Kidney epithelial cell (primary cell): Measurements from ENCODE around the gene KRT12. TPM values are rescaled to one million over a fixed set of nuclear protein-coding genes. Genes with fewer than 3 reads are reported as not detected.
A peak's percentile ranks its signal among the peaks of the same experiment; 100 is the strongest.

Experiments used
- DNase-seq: peaks from one replicate; pipeline ENCODE4 v3.0.0-alpha.2; 2010; ENCODE audit warnings: low read depth
- H3K27me3 ChIP-seq: 2 replicates; pipeline ENCODE4 v1.6.0; 2011; ENCODE audit warnings: low read length; ENCODE audit not compliant: control insufficient read depth, insufficient read depth
- H3K36me3 ChIP-seq: 2 replicates; pipeline ENCODE4 v1.5.1; 2011; ENCODE audit warnings: low read length; ENCODE audit not compliant: control insufficient read depth, insufficient read depth
- H3K4me3 ChIP-seq: 2 replicates; pipeline ENCODE4 v1.5.1; 2011; ENCODE audit warnings: low read depth, mild to moderate bottlenecking, control low read depth, low read length
- total RNA-seq: library from RNA; depleted of rRNA; stranded (reverse); fragments of >200 nt; gene quantifications from 2 replicates; pipeline ENCODE4 v1.2.3, GENCODE V29; 2015
- TF ChIP-seq, protein P1 (sequence below): IDR thresholded peaks from 2 replicates; pipeline ENCODE4 v1.5.1; 2011; ENCODE audit warnings: mild to moderate bottlenecking, moderate library complexity, low read length, control low read depth, inconsistent platforms; ENCODE audit not compliant: insufficient read depth, poor library complexity, severe bottlenecking

The KRT12 gene
- total RNA-seq = not detected in 2 replicates

DNA sequence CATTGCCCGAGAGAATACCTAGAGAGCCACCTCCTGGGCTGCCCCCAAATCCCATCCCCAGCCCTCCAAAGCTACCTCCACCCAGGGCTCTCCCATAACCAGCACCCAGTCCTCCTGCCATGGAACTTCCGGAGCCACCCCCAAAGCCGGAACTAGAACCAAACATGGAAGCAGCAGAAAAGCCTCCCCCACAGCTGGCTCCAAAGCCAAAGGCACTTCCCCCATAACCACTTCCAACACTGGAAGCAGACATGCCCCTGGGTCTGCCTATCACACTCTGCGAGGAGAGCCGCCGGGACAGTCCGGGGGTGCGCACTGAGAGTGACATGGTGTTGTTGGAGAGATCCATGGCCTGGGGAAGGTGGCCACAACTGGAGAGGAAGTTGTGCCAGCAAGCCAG lies at the start of gene KRT12:
Gene KRT12, minus strand, starts transcription at position 386 of the 400 bp plus-strand sequence. Its CDS starts 37 bp downstream, at position 349.
- DNase-seq = no peak
- TF ChIP-seq, protein P1, sequence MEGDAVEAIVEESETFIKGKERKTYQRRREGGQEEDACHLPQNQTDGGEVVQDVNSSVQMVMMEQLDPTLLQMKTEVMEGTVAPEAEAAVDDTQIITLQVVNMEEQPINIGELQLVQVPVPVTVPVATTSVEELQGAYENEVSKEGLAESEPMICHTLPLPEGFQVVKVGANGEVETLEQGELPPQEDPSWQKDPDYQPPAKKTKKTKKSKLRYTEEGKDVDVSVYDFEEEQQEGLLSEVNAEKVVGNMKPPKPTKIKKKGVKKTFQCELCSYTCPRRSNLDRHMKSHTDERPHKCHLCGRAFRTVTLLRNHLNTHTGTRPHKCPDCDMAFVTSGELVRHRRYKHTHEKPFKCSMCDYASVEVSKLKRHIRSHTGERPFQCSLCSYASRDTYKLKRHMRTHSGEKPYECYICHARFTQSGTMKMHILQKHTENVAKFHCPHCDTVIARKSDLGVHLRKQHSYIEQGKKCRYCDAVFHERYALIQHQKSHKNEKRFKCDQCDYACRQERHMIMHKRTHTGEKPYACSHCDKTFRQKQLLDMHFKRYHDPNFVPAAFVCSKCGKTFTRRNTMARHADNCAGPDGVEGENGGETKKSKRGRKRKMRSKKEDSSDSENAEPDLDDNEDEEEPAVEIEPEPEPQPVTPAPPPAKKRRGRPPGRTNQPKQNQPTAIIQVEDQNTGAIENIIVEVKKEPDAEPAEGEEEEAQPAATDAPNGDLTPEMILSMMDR = no peak
- no peak within 1 kb of the TSS for H3K4me3 ChIP-seq
- H3K27me3 ChIP-seq = no peaks in the 10 kb centered on the region
- no peaks in the 10 kb centered on the region for H3K36me3 ChIP-seq

DNA sequence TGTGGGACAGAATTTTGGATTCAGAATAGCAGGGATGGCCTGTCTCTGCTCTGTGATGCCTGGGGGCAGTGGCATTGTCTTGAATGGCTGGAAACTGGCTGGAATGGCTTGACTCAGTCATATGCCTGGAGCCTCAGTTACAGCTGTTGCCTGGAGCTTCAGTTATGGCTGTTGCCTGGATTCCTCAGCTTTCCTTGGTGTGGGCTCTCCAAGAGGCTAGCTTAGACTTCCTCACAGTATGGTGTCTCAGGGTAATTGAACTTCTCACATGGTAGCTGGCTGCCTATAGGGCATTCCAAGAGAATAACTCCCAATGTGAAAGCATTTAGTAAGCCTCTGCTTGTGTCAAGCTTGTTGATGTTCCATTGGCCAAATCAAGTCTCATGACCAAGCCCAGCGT lies 49.3 kb upstream of the KRT12 start:
- Histone ChIP-seq H3K36me3 (no peaks in the 10 kb centered on the region), H3K4me3 (no peak overlapping the region), H3K27me3 (no peaks in the 10 kb centered on the region)
- TF ChIP-seq, protein P1 = no peak
- DNase-seq = no peak

DNA sequence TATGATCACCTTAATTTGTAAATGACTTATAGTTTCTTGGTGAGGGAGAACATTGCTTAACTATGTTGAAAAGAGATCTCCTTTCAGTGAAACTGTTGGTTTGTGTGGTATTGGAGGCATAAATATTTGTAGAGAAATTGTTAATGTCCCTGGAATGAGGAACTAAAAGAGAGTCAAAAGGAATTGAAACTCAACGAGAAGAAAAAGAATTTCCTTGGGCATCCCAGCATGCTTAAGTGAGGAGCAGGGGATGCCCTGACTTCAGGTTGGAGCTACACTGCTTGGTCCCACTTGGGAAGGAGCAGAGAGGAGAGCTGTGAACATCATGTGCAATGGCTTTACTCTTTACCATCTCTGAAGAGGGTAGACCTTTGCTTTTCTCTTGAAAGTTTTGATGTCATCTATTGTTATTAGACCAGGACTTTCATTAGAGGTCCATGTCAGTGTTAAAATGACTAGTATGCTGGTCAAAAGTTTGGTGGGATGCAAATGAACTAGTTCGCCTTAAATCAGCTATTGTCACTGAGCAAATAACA lies 48.8 kb upstream of the KRT12 start:
- TF ChIP-seq, protein P1 = no peak
- no peak for DNase-seq

DNA sequence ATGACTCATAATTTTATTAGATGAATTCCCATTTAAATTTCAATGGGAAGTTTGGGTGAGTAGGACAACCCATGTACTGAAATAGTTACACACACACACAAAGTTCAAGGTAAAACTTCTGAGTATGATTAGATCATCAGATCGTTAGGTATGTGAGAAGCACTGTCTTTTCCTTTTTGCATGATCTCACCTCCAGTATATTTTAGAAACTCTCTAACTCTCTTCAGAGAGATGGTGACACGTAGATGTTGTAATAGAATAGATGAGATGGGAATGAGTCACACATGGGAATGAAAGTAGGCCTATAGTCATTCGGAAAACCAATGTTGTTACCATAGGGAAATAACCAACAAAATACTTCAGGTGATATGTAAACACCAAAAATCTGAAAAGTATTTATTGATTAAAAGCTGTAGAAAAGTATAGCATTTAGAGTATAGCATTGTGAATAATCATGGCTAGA lies 48.2 kb upstream of the KRT12 start:
- peak; percentile 97 for DNase-seq
- Histone ChIP-seq H3K27me3 (no peaks in the 10 kb centered on the region), H3K36me3 (no peaks in the 10 kb centered on the region), H3K4me3 (no peak overlapping the region)
- TF ChIP-seq, protein P1 = no peak

More for the DNA sequence above, 48.8 kb upstream of the KRT12 start:
- no peaks in the 10 kb centered on the region for H3K36me3 ChIP-seq
- no peak overlapping the region for H3K4me3 ChIP-seq
- no peaks in the 10 kb centered on the region for H3K27me3 ChIP-seq

DNA sequence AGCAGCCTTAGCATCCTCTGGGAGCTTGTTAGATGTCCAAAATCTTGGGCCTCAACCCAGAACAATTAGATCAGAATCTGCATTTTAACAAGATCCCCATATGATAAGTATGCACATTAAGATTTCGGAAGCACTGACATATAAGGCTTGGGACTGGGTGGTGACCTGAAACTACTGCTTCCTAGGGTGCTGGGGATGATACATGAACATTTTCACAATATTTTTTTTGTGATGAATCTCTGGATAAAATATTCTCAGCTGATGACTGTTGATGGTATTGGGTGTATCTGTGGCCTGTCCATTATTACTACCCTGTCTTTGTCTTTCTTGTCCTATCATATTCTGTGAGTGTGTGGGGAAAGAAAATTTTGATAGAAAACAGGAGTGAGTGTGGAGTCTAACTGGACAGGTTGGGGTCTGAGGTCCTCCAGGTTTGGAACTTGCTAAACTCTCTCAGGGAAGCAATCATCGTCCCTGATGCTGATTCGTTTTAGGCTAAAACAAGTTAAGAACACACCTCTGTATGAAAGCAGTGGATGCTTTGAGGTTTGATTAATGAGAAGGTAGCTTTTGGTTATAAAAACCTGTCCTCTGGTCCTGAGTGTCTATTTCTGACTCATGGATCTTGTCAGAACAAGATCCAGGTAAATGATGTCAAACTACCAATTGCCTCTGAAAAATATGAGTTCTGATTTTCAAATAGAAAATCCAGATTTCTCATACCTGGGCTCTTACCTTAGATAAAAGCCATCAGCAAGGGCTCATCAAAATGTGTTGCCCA lies 47.2 kb upstream of the KRT12 start:
- Histone ChIP-seq H3K4me3 (no peak overlapping the region), H3K36me3 (no peaks in the 10 kb centered on the region), H3K27me3 (no peaks in the 10 kb centered on the region)
- no peak for DNase-seq
- TF ChIP-seq, protein P1 = no peak
